ENCODE results near the gene SSB.
A peak's percentile ranks its signal among the peaks of the same experiment; 100 is the strongest.
"Not testable (repeated sequence)": the region's sequence is repeated elsewhere in the genome, so short reads cannot be mapped to it uniquely, and the experiment has no call there.

The SSB gene

GRCh38 chr2:169781249-169782013 lies 17.2 kb upstream of the SSB start:
- DNase-seq (ENCODE audit: low read depth in 3 of 3): no peak

GRCh38 chr2:169782513-169782912 lies 16.2 kb upstream of the SSB start:
- no peak for DNase-seq (ENCODE audit: low read depth in 3 of 3)

- no peak for DNase-seq (ENCODE audit: low read depth in 3 of 3)
Observed at GRCh38 chr2:169790581-169790980, 8.1 kb upstream of the SSB start.

GRCh38 chr2:169795181-169795580 lies 3.5 kb upstream of the SSB start:
- no peak for DNase-seq (ENCODE audit: low read depth in 3 of 3)

GRCh38 chr2:169796441-169796840 lies 2.2 kb upstream of the SSB start:
- DNase-seq (ENCODE audit: low read depth in 3 of 3): no peak

GRCh38 chr2:169797601-169798000 lies 1.1 kb upstream of the SSB start:
- no peak for DNase-seq (ENCODE audit: low read depth in 3 of 3)

- DNase-seq (ENCODE audit: low read depth in 3 of 3): no peak
Observed at GRCh38 chr2:169798397-169798717, 314 bp upstream of the SSB start.

- DNase-seq (ENCODE audit: low read depth in 3 of 3): no peak
Observed at GRCh38 chr2:169803480-169803879, 4.8 kb downstream of the SSB start.

GRCh38 chr2:169806586-169806985 lies 7.9 kb downstream of the SSB start:
- DNase-seq (ENCODE audit: low read depth in 3 of 3): no peak

- no peak for DNase-seq (ENCODE audit: low read depth in 3 of 3)
Observed at GRCh38 chr2:169808221-169808620, 9.6 kb downstream of the SSB start.

GRCh38 chr2:169815849-169816248 lies 17.2 kb downstream of the SSB start:
- no peak for DNase-seq (ENCODE audit: low read depth in 3 of 3)

GRCh38 chr2:169816961-169817360 lies 18.3 kb downstream of the SSB start:
- DNase-seq (ENCODE audit: low read depth in 3 of 3): not testable (repeated sequence)

GRCh38 chr2:169817369-169817768 lies 18.7 kb downstream of the SSB start:
- not testable (repeated sequence) for DNase-seq (ENCODE audit: low read depth in 3 of 3)

- DNase-seq (ENCODE audit: low read depth in 3 of 3): no peak
Observed at GRCh38 chr2:169818241-169818640, 19.6 kb downstream of the SSB start.

GRCh38 chr2:169819106-169819505 lies 20.4 kb downstream of the SSB start:
- no peak for DNase-seq (ENCODE audit: low read depth in 3 of 3)

GRCh38 chr2:169820101-169820500 lies 21.4 kb downstream of the SSB start:
- not testable (repeated sequence) for DNase-seq (ENCODE audit: low read depth in 3 of 3)

GRCh38 chr2:169822036-169822435 lies 23.4 kb downstream of the SSB start:
- DNase-seq (ENCODE audit: low read depth in 3 of 3): no peak

GRCh38 chr2:169822785-169823392 lies 24.2 kb downstream of the SSB start:
- no peak for DNase-seq (ENCODE audit: low read depth in 3 of 3)

- no peak for DNase-seq (ENCODE audit: low read depth in 3 of 3)
Observed at GRCh38 chr2:169823996-169824372, 25.3 kb downstream of the SSB start.

GRCh38 chr2:169824373-169825333 lies 26.0 kb downstream of the SSB start, which contains the start of gene METTL5:
METTL5 (minus strand) TSS chr2:169824905; CDS start chr2:169824597, 308 bp downstream.
- peak; percentile 63 to 67 (median 65) for DNase-seq (ENCODE audit: low read depth in 3 of 3)

GRCh38 chr2:169827272-169828140 lies 28.8 kb downstream of the SSB start, which contains the start of gene UBR3:
UBR3 (plus strand) TSS chr2:169827454; CDS start chr2:169827508, 54 bp downstream.
- DNase-seq (ENCODE audit: low read depth in 3 of 3): peak; percentile 81 to 85 (median 83)
